Chondrocyte (in vitro differentiated cells): ENCODE results near the gene ELMO1. TPM values are rescaled to one million over a fixed set of nuclear protein-coding genes. Genes with fewer than 3 reads are reported as not detected.

ENCODE experiments used
- DNase-seq: peaks from one replicate; pipeline ENCODE4 v3.0.0; 2021; ENCODE audit warnings: mixed read lengths, low spot score
- H3K27ac Mint-ChIP-seq: one replicate; pipeline ENCODE4 v1.8.0; 2021; ENCODE audit warnings: mild to moderate bottlenecking, moderate library complexity, mixed read lengths; ENCODE audit not compliant: unreplicated experiment
- H3K27me3 Mint-ChIP-seq: 2 replicates; pipeline ENCODE4 v1.8.0; 2021; ENCODE audit warnings: low read depth, mixed read lengths
- H3K36me3 Mint-ChIP-seq: 2 replicates; pipeline ENCODE4 v1.8.0; 2021; ENCODE audit warnings: low read depth, mixed read lengths
- H3K4me1 Mint-ChIP-seq: 2 replicates; pipeline ENCODE4 v1.8.0; 2021; ENCODE audit warnings: low read depth, mild to moderate bottlenecking, mixed read lengths
- H3K4me3 Mint-ChIP-seq: one replicate; pipeline ENCODE4 v1.8.0; 2021; ENCODE audit warnings: mild to moderate bottlenecking, moderate library complexity, mixed read lengths; ENCODE audit not compliant: unreplicated experiment
- H3K9me3 Mint-ChIP-seq: 2 replicates; pipeline ENCODE4 v1.8.0; 2021; ENCODE audit warnings: low read depth, mixed read lengths
- CTCF ChIP-seq: fragments of 200-600 bp; sonication (generic); IDR thresholded peaks from 2 replicates; pipeline ENCODE4 v1.5.0; 2021; ENCODE audit warnings: antibody characterized with exemption, mild to moderate bottlenecking, moderate library complexity
- total RNA-seq: library from RNA; stranded (reverse); gene quantifications from 3 replicates; pipeline ENCODE4 v1.2.1, GENCODE V29; 2021

Gene ELMO1
- total RNA-seq, 1 donor from 2014 or later = 0.42 TPM

GRCh38 chr7:37277513-37277912 is 171.2 kb downstream of the ELMO1 start:
- TF ChIP-seq CTCF = no peak
- H3K27ac Mint-ChIP-seq = no peak overlapping the region
- no peak for DNase-seq
- H3K9me3 Mint-ChIP-seq = peaks cover 5% of the 10 kb centered on the region
- H3K27me3 Mint-ChIP-seq = peaks cover 4% of the 10 kb centered on the region
- no peaks in the 10 kb centered on the region for H3K4me1 Mint-ChIP-seq
- H3K36me3 Mint-ChIP-seq = no peaks in the 10 kb centered on the region
- no peak overlapping the region for H3K4me3 Mint-ChIP-seq

GRCh38 chr7:37275078-37275710 is 173.5 kb downstream of the ELMO1 start:
- peaks cover 4% of the 10 kb centered on the region for H3K27me3 Mint-ChIP-seq
- H3K4me1 Mint-ChIP-seq = no peaks in the 10 kb centered on the region
- no peak overlapping the region for H3K4me3 Mint-ChIP-seq
- DNase-seq = no peak
- H3K27ac Mint-ChIP-seq = no peak overlapping the region
- TF ChIP-seq CTCF = no peak
- no peaks in the 10 kb centered on the region for H3K36me3 Mint-ChIP-seq
- peaks cover 5% of the 10 kb centered on the region for H3K9me3 Mint-ChIP-seq

GRCh38 chr7:37273891-37274290 is 174.8 kb downstream of the ELMO1 start:
- Mint-ChIP-seq H3K4me1 (no peaks in the 10 kb centered on the region), H3K27me3 (peaks cover 4% of the 10 kb centered on the region), H3K4me3 (no peak overlapping the region), H3K27ac (no peak overlapping the region), H3K9me3 (no peaks in the 10 kb centered on the region), H3K36me3 (no peaks in the 10 kb centered on the region)
- DNase-seq = no peak
- TF ChIP-seq CTCF = no peak

GRCh38 chr7:37269711-37270508 is 178.8 kb downstream of the ELMO1 start:
- no peak overlapping the region for H3K27ac Mint-ChIP-seq
- no peak for TF ChIP-seq CTCF
- H3K4me3 Mint-ChIP-seq = no peak overlapping the region
- no peaks in the 10 kb centered on the region for H3K9me3 Mint-ChIP-seq
- DNase-seq = no peak
- H3K27me3 Mint-ChIP-seq = peaks cover 16% of the 10 kb centered on the region
- no peaks in the 10 kb centered on the region for H3K36me3 Mint-ChIP-seq
- no peaks in the 10 kb centered on the region for H3K4me1 Mint-ChIP-seq

GRCh38 chr7:37267251-37267650 is 181.4 kb downstream of the ELMO1 start:
- DNase-seq = no peak
- no peak for TF ChIP-seq CTCF
- H3K36me3 Mint-ChIP-seq = no peaks in the 10 kb centered on the region
- no peak overlapping the region for H3K27ac Mint-ChIP-seq
- H3K4me1 Mint-ChIP-seq = no peaks in the 10 kb centered on the region
- H3K9me3 Mint-ChIP-seq = no peaks in the 10 kb centered on the region
- H3K27me3 Mint-ChIP-seq = peaks cover 26% of the 10 kb centered on the region
- no peak overlapping the region for H3K4me3 Mint-ChIP-seq
